NB4 (cell line): ENCODE data around the gene KIAA1217.

Experiments used
- DNase-seq: peaks from one replicate; pipeline ENCODE4 v3.0.0; 2010; ENCODE audit warnings: low read depth
- H3K4me3 ChIP-seq: one replicate; pipeline ENCODE4 v1.5.1; 2011; ENCODE audit warnings: mild to moderate bottlenecking, low read depth, low read length, moderate library complexity
- MYC ChIP-seq: IDR thresholded peaks from 2 replicates; pipeline ENCODE4 v1.6.1; 2011; ENCODE audit warnings: low read depth, low read length
- POLR2A ChIP-seq: IDR thresholded peaks from 2 replicates; pipeline ENCODE4 v1.6.1; 2011; ENCODE audit warnings: mild to moderate bottlenecking; ENCODE audit not compliant: insufficient read length; ENCODE audit errors: extremely low read depth
- TF ChIP-seq, protein P1 (sequence below): IDR thresholded peaks from one replicate; pipeline ENCODE4 v1.5.1; 2012; ENCODE audit warnings: low read depth, low read length
- TF ChIP-seq, protein P2 (sequence below): IDR thresholded peaks from 2 replicates; pipeline ENCODE4 v1.6.1; 2011; ENCODE audit warnings: low read depth, low read length

The KIAA1217 gene

DNA sequence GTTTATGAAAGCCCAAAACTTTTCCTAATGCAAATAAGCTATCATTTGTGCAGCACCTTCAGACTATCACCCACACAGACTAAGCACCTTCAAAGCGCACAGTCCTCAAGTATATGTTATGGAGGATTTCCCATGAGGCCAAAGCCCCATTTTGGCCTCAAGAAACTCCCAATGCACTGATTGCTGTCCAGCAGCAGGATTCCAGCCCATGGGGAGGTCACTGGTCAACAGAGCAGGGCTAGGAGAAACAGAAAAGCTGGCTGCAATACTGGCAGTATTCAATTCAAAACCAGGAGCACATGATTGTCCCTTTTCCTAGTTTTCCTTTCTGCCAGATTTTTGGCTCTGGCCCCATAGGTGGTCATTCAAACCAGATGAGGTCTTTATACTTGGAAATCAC, 24.5 kb upstream of the KIAA1217 start:
- H3K4me3 ChIP-seq: no peak overlapping the region
- no peak for DNase-seq
- TF ChIP-seq, protein P1, sequence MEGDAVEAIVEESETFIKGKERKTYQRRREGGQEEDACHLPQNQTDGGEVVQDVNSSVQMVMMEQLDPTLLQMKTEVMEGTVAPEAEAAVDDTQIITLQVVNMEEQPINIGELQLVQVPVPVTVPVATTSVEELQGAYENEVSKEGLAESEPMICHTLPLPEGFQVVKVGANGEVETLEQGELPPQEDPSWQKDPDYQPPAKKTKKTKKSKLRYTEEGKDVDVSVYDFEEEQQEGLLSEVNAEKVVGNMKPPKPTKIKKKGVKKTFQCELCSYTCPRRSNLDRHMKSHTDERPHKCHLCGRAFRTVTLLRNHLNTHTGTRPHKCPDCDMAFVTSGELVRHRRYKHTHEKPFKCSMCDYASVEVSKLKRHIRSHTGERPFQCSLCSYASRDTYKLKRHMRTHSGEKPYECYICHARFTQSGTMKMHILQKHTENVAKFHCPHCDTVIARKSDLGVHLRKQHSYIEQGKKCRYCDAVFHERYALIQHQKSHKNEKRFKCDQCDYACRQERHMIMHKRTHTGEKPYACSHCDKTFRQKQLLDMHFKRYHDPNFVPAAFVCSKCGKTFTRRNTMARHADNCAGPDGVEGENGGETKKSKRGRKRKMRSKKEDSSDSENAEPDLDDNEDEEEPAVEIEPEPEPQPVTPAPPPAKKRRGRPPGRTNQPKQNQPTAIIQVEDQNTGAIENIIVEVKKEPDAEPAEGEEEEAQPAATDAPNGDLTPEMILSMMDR: no peak
- TF ChIP-seq POLR2A: no peak
- TF ChIP-seq, protein P2, sequence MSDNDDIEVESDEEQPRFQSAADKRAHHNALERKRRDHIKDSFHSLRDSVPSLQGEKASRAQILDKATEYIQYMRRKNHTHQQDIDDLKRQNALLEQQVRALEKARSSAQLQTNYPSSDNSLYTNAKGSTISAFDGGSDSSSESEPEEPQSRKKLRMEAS: no peak
- no peak for TF ChIP-seq MYC

DNA sequence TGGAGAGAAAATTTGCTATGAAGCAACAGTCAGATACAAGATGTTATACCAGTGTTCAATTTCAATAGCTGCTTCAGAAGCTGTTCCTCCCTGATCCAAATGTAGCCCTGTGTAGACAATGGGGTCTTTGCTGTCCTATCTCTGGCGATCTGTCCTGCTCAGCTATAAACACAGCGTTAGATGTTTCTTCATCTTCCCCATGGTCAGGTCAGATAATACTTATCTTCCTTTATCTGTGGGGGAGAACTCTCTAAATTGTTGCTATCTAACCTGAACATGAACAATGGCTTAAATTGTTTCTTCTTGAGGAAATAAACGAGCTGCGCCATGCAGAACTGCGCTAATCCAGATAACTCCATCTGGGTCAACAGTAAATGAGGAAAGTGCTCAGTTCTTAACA, 15.6 kb upstream of the KIAA1217 start:
- TF ChIP-seq, protein P1: no peak
- TF ChIP-seq, protein P2: no peak
- TF ChIP-seq POLR2A (no peak), MYC (no peak)
- no peak overlapping the region for H3K4me3 ChIP-seq
- no peak for DNase-seq

DNA sequence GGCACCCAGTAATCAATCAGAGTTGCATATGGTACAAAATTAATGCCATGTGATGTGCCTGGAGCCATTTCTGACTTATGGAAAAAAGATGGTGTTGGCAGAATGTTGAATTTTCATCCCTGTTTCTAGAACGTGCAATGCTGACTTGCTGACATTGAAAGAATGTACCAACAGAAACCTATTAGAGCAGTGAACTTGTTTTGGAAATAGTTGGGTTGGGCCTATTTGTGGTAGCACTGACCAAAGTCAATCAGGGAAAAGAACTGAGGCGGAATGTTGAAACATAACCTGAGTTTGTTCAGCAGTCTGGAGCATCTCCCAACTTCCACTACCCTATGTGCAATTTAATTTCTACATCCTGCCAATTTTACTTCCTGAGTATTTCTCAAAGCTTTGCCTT, 11.7 kb upstream of the KIAA1217 start:
- no peak overlapping the region for H3K4me3 ChIP-seq
- TF ChIP-seq POLR2A: no peak
- TF ChIP-seq, protein P2: no peak
- TF ChIP-seq, protein P1: no peak
- no peak for TF ChIP-seq MYC
- DNase-seq: no peak

DNA sequence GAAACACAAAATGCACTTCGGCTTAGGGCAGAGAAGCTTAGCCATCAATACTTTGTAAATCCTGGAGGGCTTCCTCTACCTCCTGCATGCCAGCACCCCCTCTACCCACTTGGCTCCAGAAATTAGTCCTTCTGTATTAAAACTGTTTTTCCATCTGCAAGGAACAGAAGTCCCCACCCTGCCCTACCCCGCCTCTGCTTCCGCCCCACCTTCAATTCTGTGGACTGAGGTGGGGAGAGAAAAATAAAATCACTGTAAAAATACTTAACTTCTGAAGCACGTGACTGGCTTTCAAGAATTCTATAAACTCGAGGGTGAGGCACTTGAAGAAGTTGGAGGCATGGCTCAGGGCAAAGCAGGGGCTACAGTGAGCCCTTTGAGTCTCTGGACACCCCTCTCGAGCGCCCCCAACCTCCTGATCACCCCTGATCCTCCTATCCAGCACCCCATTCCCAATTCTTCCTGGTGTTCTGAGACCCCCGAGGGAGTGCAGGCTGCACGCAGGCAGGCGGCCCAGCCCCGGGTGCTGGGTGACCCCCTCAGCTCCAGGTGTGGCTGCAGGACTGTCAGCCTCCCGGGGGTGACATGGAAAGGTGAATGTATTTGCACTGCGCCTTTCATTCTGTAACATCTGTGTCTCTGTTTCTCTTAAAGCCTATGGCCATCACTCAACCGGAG, 7.3 kb upstream of the KIAA1217 start:
- no peak for DNase-seq
- H3K4me3 ChIP-seq: no peak overlapping the region
- TF ChIP-seq, protein P1: no peak
- TF ChIP-seq, protein P2: no peak
- no peak for TF ChIP-seq POLR2A
- no peak for TF ChIP-seq MYC

DNA sequence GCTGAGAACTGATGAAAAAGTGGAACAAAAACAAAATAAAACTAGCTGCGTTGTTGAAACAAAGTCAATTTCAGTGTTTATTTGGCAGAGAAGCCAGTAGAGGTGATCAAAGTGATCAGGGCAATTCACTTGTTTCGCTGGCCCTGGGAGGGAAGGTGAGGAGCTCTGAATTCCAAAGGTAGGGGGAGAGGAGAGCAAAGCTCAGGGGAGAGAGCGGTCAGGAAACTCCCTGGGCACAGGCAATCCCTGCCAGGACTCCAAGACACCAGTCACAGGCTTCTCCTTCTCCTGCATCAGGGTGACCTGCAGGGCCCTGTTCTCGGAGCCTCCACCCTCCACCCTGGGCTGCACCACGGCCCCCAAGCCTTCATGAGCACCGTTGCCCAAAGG, 6.8 kb upstream of the KIAA1217 start:
- no peak overlapping the region for H3K4me3 ChIP-seq
- DNase-seq: no peak
- TF ChIP-seq MYC: no peak
- TF ChIP-seq POLR2A: no peak
- TF ChIP-seq, protein P1: no peak
- TF ChIP-seq, protein P2: no peak

DNA sequence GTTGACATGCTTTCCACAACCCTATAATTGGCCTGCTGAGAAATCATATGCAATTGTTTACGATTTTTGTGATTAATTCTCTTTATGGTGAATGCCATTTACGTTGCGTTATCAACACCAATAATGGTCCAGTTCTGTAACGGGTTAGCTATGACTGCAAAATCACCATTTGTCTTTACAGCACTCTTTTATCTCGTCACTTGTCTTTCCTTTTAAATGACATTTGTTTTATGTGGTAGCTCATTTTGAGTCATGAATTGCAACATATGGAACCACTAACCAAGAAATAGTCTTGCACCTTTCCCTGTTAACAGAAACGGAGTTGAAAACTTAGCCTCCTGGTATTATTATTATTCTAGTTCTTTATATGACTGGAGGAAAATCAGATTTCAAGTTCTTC, 3.1 kb upstream of the KIAA1217 start:
- no peak for DNase-seq
- TF ChIP-seq, protein P1: no peak
- TF ChIP-seq, protein P2: no peak
- TF ChIP-seq POLR2A (no peak), MYC (no peak)
- H3K4me3 ChIP-seq: no peak overlapping the region
